Osteoblast (primary cell): Measurements from ENCODE around the gene SNX9. TPM values are rescaled to one million over a fixed set of nuclear protein-coding genes. Genes with fewer than 3 reads are reported as not detected.
A peak's percentile ranks its signal among the peaks of the same experiment; 100 is the strongest.

Source experiments
- DNase-seq: peaks from one replicate; pipeline ENCODE4 v3.0.0; 2011; ENCODE audit warnings: low spot score, mixed read lengths; ENCODE audit not compliant: insufficient read length; ENCODE audit errors: missing footprints
- H2AFZ ChIP-seq: 2 replicates; pipeline ENCODE4 v1.6.0; 2011; ENCODE audit warnings: mild to moderate bottlenecking, low read length
- H3K27ac ChIP-seq: 2 replicates; pipeline ENCODE4 v1.5.1; 2011; ENCODE audit warnings: mild to moderate bottlenecking, low read depth, low read length, moderate library complexity
- H3K27me3 ChIP-seq: 2 replicates; pipeline ENCODE4 v1.6.0; 2012; ENCODE audit warnings: mild to moderate bottlenecking, control low read depth, inconsistent platforms, low read length, moderate library complexity; ENCODE audit not compliant: insufficient read depth
- H3K36me3 ChIP-seq: 2 replicates; pipeline ENCODE4 v1.5.1; 2011; ENCODE audit warnings: mild to moderate bottlenecking, low read length, control low read depth, moderate library complexity; ENCODE audit not compliant: insufficient read depth
- H3K4me1 ChIP-seq: 2 replicates; pipeline ENCODE4 v1.5.1; 2011; ENCODE audit warnings: mild to moderate bottlenecking, low read length, control low read depth, moderate library complexity; ENCODE audit not compliant: insufficient read depth
- H3K4me2 ChIP-seq: 2 replicates; pipeline ENCODE4 v1.6.0; 2011; ENCODE audit warnings: mild to moderate bottlenecking, low read length; ENCODE audit not compliant: insufficient read depth
- H3K4me3 ChIP-seq: fragments of 200-600 bp; sonication (generic); 3 replicates; pipeline ENCODE4 v1.5.1; 2012; ENCODE audit warnings: mild to moderate bottlenecking, low read length, inconsistent platforms; ENCODE audit not compliant: insufficient read depth
- H3K79me2 ChIP-seq: 2 replicates; pipeline ENCODE4 v1.6.0; 2012; ENCODE audit warnings: mild to moderate bottlenecking, low read length, control low read depth, inconsistent platforms; ENCODE audit not compliant: insufficient read depth
- H3K9me3 ChIP-seq: 2 replicates; pipeline ENCODE4 v1.5.1; 2011; ENCODE audit warnings: low read depth, low read length, control low read depth
- H4K20me1 ChIP-seq: 2 replicates; pipeline ENCODE4 v1.6.0; 2012; ENCODE audit warnings: mild to moderate bottlenecking, low read length, control low read depth; ENCODE audit not compliant: insufficient read depth
- total RNA-seq: library from RNA; depleted of rRNA; stranded (reverse); fragments of >200 nt; gene quantifications from 2 replicates; pipeline ENCODE4 v1.2.3, GENCODE V29; 2012
- TF ChIP-seq, protein P1 (sequence below): IDR thresholded peaks from 2 replicates; pipeline ENCODE4 v1.5.1; 2011; ENCODE audit warnings: mild to moderate bottlenecking, low read depth, low read length, moderate library complexity; ENCODE audit errors: extremely low read depth

The SNX9 gene
- total RNA-seq, result 147 and 177 TPM in 2 replicates

DNA sequence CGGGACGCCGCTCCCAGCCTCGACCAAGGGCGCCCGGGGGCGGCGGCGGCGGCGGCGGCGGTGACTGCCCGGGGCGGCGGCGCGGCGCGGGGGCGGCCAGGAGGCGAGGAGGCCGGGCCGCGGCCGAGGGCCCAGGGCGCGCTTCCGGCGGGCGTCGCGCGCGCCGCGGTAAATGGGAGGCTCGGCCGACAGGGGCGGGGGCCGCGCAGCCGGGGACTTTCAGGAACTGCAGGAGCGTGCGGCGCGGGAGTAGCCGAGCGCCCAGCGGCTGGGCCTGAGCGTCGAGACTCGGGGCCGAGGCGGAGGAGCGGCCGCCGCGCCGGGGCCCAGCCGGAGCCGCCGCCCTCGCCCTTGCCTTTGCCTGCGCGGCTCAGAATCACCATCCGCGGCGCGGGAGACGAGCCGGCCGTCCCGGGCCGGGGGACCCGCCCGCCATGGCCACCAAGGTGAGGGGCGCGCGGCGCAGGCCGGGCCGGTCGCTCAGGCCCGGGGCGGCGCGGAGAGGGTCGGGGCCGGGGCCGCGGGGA is at the start of gene SNX9:
Gene SNX9, plus strand, starts transcription at position 246 of the 527 bp plus-strand sequence. Its CDS starts 189 bp downstream, at position 435.
- H3K36me3 ChIP-seq, result no peaks in the 10 kb centered on the region
- peak within 1 kb of the TSS; percentile 85 for H3K27ac ChIP-seq
- peaks cover 37% of the 10 kb centered on the region for H3K79me2 ChIP-seq
- peak within 1 kb of the TSS; percentile 81 for H3K4me2 ChIP-seq
- peaks cover 7% of the 10 kb centered on the region for H4K20me1 ChIP-seq
- H3K4me1 ChIP-seq, result peaks cover 14% of the 10 kb centered on the region
- H2AFZ ChIP-seq, result peak within 1 kb of the TSS; percentile 93
- no peaks in the 10 kb centered on the region for H3K27me3 ChIP-seq
- no peaks in the 10 kb centered on the region for H3K9me3 ChIP-seq
- DNase-seq, result peak; percentile 97
- H3K4me3 ChIP-seq, result peak within 1 kb of the TSS; percentile 78
- TF ChIP-seq, protein P1, sequence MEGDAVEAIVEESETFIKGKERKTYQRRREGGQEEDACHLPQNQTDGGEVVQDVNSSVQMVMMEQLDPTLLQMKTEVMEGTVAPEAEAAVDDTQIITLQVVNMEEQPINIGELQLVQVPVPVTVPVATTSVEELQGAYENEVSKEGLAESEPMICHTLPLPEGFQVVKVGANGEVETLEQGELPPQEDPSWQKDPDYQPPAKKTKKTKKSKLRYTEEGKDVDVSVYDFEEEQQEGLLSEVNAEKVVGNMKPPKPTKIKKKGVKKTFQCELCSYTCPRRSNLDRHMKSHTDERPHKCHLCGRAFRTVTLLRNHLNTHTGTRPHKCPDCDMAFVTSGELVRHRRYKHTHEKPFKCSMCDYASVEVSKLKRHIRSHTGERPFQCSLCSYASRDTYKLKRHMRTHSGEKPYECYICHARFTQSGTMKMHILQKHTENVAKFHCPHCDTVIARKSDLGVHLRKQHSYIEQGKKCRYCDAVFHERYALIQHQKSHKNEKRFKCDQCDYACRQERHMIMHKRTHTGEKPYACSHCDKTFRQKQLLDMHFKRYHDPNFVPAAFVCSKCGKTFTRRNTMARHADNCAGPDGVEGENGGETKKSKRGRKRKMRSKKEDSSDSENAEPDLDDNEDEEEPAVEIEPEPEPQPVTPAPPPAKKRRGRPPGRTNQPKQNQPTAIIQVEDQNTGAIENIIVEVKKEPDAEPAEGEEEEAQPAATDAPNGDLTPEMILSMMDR, result no peak

DNA sequence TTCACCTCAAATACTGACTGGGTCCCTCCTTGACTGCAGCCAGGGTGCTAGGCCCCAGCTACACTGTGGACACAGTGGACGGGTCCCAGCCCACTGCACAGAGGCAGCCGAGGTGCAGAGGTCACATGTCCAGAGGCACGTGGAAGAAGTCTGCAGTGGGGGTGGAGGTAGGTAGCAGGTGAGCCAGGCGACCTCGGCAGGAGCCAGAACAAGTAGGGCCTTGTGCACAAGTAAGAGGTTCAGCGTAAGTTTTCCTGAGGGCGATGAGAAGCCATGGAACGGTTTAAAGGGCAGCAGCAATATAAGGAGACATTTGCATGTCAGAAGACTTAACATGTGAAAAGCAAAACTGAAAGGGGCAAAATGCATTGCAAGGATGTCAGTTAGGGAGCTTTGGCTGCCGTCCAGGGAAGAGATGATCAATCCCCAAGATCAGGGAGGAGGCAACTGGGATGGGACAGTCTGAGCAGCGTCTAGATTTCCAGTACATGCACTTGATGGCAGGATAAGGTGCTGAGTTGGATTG is 49.7 kb upstream of the SNX9 start:
- no peaks in the 10 kb centered on the region for H4K20me1 ChIP-seq
- no peaks in the 10 kb centered on the region for H3K27me3 ChIP-seq
- no peaks in the 10 kb centered on the region for H3K79me2 ChIP-seq
- no peak overlapping the region for H3K4me3 ChIP-seq
- peak; percentile 65 for DNase-seq
- H3K4me2 ChIP-seq, result no peak overlapping the region
- no peaks in the 10 kb centered on the region for H3K9me3 ChIP-seq
- H2AFZ ChIP-seq, result no peak overlapping the region
- no peaks in the 10 kb centered on the region for H3K36me3 ChIP-seq
- H3K27ac ChIP-seq, result no peak overlapping the region
- H3K4me1 ChIP-seq, result peaks cover 13% of the 10 kb centered on the region
- TF ChIP-seq, protein P1, result no peak

DNA sequence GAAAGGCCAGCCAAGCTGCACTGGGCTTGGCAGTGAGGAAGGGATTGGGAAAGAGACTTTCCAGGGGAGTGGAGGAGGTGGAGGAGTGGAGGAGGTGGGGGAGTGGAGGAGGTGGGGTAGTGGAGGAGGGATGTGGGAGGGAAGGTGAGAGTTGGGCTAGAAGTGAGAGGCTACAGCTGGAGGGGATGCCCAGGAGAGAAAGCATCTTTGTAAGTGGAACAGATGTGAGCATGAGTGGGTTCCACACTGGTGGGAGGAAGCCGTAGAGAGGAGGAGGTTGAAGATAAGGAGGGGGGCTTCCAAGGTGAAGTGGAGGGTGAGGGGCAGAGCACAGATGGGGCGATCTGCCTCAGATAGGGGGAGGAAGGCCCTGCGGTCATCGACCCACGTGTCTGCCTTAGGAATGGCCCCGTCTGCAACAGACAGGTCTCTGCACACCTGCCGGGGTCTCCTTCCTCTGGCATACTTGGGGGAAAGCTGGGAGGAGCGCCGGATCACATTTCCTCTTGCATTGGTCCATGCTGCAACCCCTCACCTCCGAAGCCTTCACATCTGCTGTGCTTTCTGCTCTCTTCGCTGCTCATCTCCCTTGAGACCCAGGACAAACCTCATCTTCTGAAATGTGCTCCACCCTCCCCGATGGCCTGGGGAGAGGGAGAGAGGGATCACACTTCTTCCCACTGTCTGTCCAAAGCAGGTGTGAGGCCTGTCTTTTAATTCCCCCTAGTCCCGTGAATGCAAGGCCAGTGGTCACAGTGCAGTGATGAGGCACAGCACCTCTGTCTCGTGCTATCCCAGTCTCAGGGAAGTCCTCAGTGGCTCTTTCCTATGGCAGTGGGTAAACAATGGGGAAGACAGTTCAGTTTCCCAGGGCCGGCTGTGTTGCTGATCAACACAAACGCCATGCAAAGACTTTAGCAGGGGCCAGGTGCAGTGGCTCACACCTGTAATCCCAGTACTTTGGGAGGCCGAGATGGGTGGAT is 48.6 kb upstream of the SNX9 start:
- no peak overlapping the region for H2AFZ ChIP-seq
- no peak overlapping the region for H3K27ac ChIP-seq
- H3K36me3 ChIP-seq, result no peaks in the 10 kb centered on the region
- H3K4me3 ChIP-seq, result no peak overlapping the region
- TF ChIP-seq, protein P1, result no peak
- peak; percentile 85 for DNase-seq
- H3K4me2 ChIP-seq, result no peak overlapping the region
- H3K27me3 ChIP-seq, result no peaks in the 10 kb centered on the region
- peaks cover 13% of the 10 kb centered on the region for H3K4me1 ChIP-seq
- no peaks in the 10 kb centered on the region for H4K20me1 ChIP-seq
- H3K79me2 ChIP-seq, result no peaks in the 10 kb centered on the region
- H3K9me3 ChIP-seq, result no peaks in the 10 kb centered on the region

DNA sequence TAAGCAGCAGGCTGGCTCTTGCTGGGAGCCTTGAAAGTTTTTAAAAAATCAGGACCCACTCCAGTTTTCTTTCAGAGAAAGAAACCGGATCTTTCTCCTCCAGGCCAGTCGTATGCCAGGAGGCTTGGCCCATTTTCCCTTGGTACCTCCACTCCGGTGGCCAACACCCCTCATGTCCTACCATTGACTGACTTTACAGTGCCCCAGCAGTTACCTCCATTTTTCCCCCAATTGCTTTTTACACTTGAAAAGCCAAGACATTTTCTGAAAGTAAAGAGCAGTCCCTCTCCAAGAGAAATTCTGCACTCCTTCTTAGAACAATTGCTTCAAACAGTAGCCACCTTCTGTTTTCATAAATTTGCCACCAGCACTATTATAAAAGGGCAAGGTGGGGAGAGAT is 47.7 kb upstream of the SNX9 start:
- no peaks in the 10 kb centered on the region for H3K79me2 ChIP-seq
- no peak overlapping the region for H3K4me2 ChIP-seq
- DNase-seq, result peak; percentile 76
- no peaks in the 10 kb centered on the region for H4K20me1 ChIP-seq
- peaks cover 11% of the 10 kb centered on the region for H3K4me1 ChIP-seq
- no peak overlapping the region for H3K4me3 ChIP-seq
- H3K9me3 ChIP-seq, result no peaks in the 10 kb centered on the region
- TF ChIP-seq, protein P1, result no peak
- no peak overlapping the region for H3K27ac ChIP-seq
- H3K36me3 ChIP-seq, result no peaks in the 10 kb centered on the region
- no peak overlapping the region for H2AFZ ChIP-seq
- H3K27me3 ChIP-seq, result no peaks in the 10 kb centered on the region
